ENCODE data around the gene DDR1. TPM values are rescaled to one million over a fixed set of nuclear protein-coding genes. Genes with fewer than 3 reads are reported as not detected.

DDR1 gene
- total RNA-seq, 4 donors from 2014 or later = 149 to 322 (median 230) TPM

- TF ChIP-seq POLR2AphosphoS5 (IDR thresholded peaks at IDR 0.05) = no peak
- TF ChIP-seq CTCF (IDR thresholded peaks at IDR 0.05) = no peak
- no peak for TF ChIP-seq EP300 (IDR thresholded peaks at IDR 0.05; ENCODE audit: low read depth)
- TF ChIP-seq POLR2A (IDR thresholded peaks at IDR 0.05) = no peak
- in situ Hi-C loops (cut with MboI; ENCODE audit: low pct_ligation_motif_present in 1 of 4, low pct_unique_long_range_greater_than_20kb in 1 of 4, low sequenced_read_pairs in 3 of 4) = loop anchor here in 2 of 4 donors (25.0 kb wide), 1 partner anchor 145 kb away; the partner anchor contains the start of genes FLOT1 (in 2 of the 2) and IER3 (in 2 of the 2)
- peak overlapping the region; percentile 89 to 96 (median 94) for H3K27ac ChIP-seq
- 40% methylated on average over 8 of the region's 8 CpGs; no CpG with 5 or more reads in 1 of the 2 donors for WGBS, 2 donors (ENCODE audit: low coverage in 1 of 2)
- no peak for DNase-seq
- intact Hi-C loops (cut with DNase I; ENCODE audit: low total_unique reads) = loop anchor here (10.0 kb wide), 1 partner anchor 207 kb away; the partner anchor contains the start of gene DHX16
- no peaks in the 10 kb centered on the region for H3K9me3 ChIP-seq
- no peaks in the 10 kb centered on the region for H3K36me3 ChIP-seq
- H3K4me3 ChIP-seq = no peak overlapping the region
- H3K27me3 ChIP-seq = no peaks in the 10 kb centered on the region
- H3K4me1 ChIP-seq = peaks cover 34 to 52% (median 42%) of the 10 kb centered on the region in 4 donors
Measured at GRCh38 chr6:30882204-30882758, 2.0 kb upstream of the DDR1 start.

GRCh38 chr6:30882759-30883684 is 1.3 kb upstream of the DDR1 start:
- H3K36me3 ChIP-seq = no peaks in the 10 kb centered on the region
- H3K9me3 ChIP-seq = no peaks in the 10 kb centered on the region
- H3K4me1 ChIP-seq = peaks cover 31 to 50% (median 35%) of the 10 kb centered on the region in 4 donors
- TF ChIP-seq CTCF (IDR thresholded peaks at IDR 0.05) (no peak), EP300 (IDR thresholded peaks at IDR 0.05; ENCODE audit: low read depth) (no peak), POLR2A (IDR thresholded peaks at IDR 0.05) (peak; percentile 46), POLR2AphosphoS5 (IDR thresholded peaks at IDR 0.05) (peak in 2 of 3 donors; percentile 27 to 35)
- 32% methylated on average over 15 of the region's 15 CpGs; no CpG with 5 or more reads in 1 of the 2 donors for whole genome bisulfite sequencing, 2 donors (ENCODE audit: low coverage in 1 of 2)
- in situ Hi-C loops (cut with MboI; ENCODE audit: low pct_ligation_motif_present in 1 of 4, low pct_unique_long_range_greater_than_20kb in 1 of 4, low sequenced_read_pairs in 3 of 4) (loop anchor here in 2 of 4 donors (25.0 kb wide), 1 partner anchor 146 kb away; the partner anchor contains the start of genes FLOT1 (in 2 of the 2) and IER3 (in 2 of the 2)), intact Hi-C loops (cut with DNase I; ENCODE audit: low total_unique reads) (loop anchor here (10.0 kb wide), 1 partner anchor 208 kb away; the partner anchor contains the start of gene DHX16)
- H3K27me3 ChIP-seq = no peaks in the 10 kb centered on the region
- peak; percentile 84 for DNase-seq
- H3K4me3 ChIP-seq = peak overlapping the region; percentile 4 to 90 (median 76)
- peak overlapping the region; percentile 89 to 96 (median 94) for H3K27ac ChIP-seq

DNA sequence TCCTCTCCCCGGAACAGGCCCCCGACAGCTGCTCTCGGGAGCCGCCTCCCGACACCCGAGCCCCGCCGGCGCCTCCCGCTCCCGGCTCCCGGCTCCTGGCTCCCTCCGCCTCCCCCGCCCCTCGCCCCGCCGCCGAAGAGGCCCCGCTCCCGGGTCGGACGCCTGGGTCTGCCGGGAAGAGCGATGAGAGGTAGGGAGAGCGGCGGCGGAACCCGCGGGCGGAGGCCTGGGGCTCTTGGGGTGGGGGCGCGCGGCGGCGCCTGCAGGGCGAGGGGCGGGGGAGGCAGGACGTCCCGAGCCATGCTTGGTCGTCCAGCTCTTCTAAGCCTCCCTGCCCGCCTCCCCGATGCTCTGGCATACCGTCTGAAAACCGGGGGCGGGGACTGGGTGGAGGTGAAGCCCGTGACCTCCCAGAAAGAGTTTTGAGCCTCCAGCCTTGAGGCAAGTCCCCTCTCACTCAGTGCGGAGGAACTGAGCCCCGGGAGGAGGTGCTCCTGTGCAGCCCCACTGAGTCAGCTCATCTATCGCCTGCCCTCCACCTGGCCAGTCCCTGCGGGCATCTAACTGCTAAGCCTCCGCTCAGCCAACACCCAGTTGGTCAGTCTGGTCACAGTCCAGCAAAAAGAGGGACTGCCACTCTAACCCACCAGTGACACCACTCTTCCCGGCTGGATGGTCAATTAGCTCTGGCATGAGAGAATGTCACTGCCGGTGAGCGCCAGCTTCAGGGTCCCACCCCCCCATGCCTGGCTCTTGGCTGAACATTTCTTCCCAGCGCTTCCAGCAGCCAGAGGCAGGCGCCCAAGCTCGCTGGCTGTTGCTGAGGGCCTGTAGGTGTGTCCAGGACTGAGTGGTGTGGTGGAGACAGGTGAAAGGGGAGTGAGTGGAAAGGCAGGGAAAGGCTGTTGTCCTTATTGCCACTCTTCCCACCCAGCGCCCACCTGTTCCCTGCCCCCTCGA is 482 bp downstream of the DDR1 start:
- H3K27ac ChIP-seq = peak overlapping the region; percentile 89 to 96 (median 94)
- no peaks in the 10 kb centered on the region for H3K27me3 ChIP-seq
- peak overlapping the region; percentile 70 to 97 (median 86) for H3K4me3 ChIP-seq
- WGBS, 2 donors (ENCODE audit: low coverage in 1 of 2) = 3% methylated on average over 33 of the region's 59 CpGs; no CpG with 5 or more reads in 1 of the 2 donors
- DNase-seq = peak; percentile 62
- in situ Hi-C loops (cut with MboI; ENCODE audit: low pct_ligation_motif_present in 1 of 4, low pct_unique_long_range_greater_than_20kb in 1 of 4, low sequenced_read_pairs in 3 of 4) = loop anchor here in 2 of 4 donors (25.0 kb wide), 1 partner anchor 148 kb away; the partner anchor contains the start of genes FLOT1 (in 2 of the 2) and IER3 (in 2 of the 2)
- peaks cover 31 to 47% (median 35%) of the 10 kb centered on the region in 4 donors for H3K4me1 ChIP-seq
- intact Hi-C loops (cut with DNase I; ENCODE audit: low total_unique reads) = loop anchor here (10.0 kb wide), 1 partner anchor 210 kb away; the partner anchor contains the start of gene DHX16
- no peak for TF ChIP-seq POLR2A (IDR thresholded peaks at IDR 0.05)
- TF ChIP-seq CTCF (IDR thresholded peaks at IDR 0.05) = no peak
- no peak for TF ChIP-seq EP300 (IDR thresholded peaks at IDR 0.05; ENCODE audit: low read depth)
- no peak for TF ChIP-seq POLR2AphosphoS5 (IDR thresholded peaks at IDR 0.05)
- no peaks in the 10 kb centered on the region for H3K9me3 ChIP-seq
- no peaks in the 10 kb centered on the region for H3K36me3 ChIP-seq
